Measurements from ENCODE around the gene COMT. TPM values are rescaled to one million over a fixed set of nuclear protein-coding genes. Genes with fewer than 3 reads are reported as not detected.

The COMT gene
- total RNA-seq, 2 experiments from 2014 or later, result 11.3 to 11.4 TPM

DNA sequence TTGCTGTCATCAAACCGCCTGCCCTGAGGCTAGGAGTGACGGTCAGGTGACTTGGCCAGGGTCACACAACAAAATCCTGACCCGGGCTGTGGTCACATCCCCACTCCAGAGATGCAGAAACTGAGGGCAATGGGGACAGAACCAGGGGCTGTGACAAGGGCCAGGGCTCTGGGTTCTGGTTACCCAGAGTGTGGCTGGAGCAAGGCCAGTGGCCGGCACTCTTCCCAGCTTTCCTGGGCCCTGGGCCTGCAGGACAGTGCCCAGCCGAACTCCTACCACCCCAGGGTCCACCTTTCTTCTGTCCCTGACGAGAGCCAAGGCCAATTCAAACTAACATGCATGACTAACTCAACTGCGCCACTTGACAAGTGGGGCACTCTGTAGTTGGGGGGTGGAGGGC lies 39.2 kb downstream of the COMT start:
- H3K36me3 Mint-ChIP-seq (ENCODE audit: low read depth), result no peaks in the 10 kb centered on the region
- no peaks in the 10 kb centered on the region for H3K9me3 ChIP-seq (ENCODE audit: control insufficient read depth in 1 of 2, insufficient read depth in 1 of 2, low read length in 2 of 2)
- H3K27me3 Mint-ChIP-seq, result no peaks in the 10 kb centered on the region
- CTCF ChIA-PET, result no interaction called here
- no peak for ATAC-seq (ENCODE audit: poor library complexity)
- no peaks in the 10 kb centered on the region for H3K9me3 Mint-ChIP-seq
- H3K27ac Mint-ChIP-seq, result no peak overlapping the region
- H3K4me1 Mint-ChIP-seq (ENCODE audit: low read depth), result no peaks in the 10 kb centered on the region
- H3K4me3 ChIP-seq (ENCODE audit: low read length), result no peak overlapping the region
- no peak for TF ChIP-seq CTCF (IDR thresholded peaks at IDR 0.05)
- no peak overlapping the region for H3K27ac ChIP-seq (ENCODE audit: low read depth in 1 of 2, low read length in 2 of 2)
- H3K4me1 ChIP-seq (ENCODE audit: insufficient read depth, low read length), result no peaks in the 10 kb centered on the region
- no peak for DNase-seq
- POLR2A ChIA-PET, result no interaction called here
- H3K4me3 Mint-ChIP-seq, result no peak overlapping the region
- peaks cover 0 to 2% of the 10 kb centered on the region in 2 experiments for H3K27me3 ChIP-seq (ENCODE audit: control insufficient read depth in 1 of 2, insufficient read depth in 2 of 2, low read length in 2 of 2)
- no peaks in the 10 kb centered on the region for H3K36me3 ChIP-seq (ENCODE audit: insufficient read depth, low read length)
- intact Hi-C loops (cut with DNase I, micrococcal nuclease), result no loop called here

- H3K4me1 ChIP-seq (ENCODE audit: insufficient read depth, low read length), result peaks cover 5% of the 10 kb centered on the region
- POLR2A ChIA-PET, result interaction anchor here (0.5 kb wide), 1 partner anchor 69 kb away, joined by 3 read pairs; no protein-coding TSS in a partner anchor
- no peak overlapping the region for H3K4me3 Mint-ChIP-seq
- no peak overlapping the region for H3K27ac ChIP-seq (ENCODE audit: low read depth in 1 of 2, low read length in 2 of 2)
- intact Hi-C loops (cut with DNase I, micrococcal nuclease), result no loop called here
- TF ChIP-seq CTCF (IDR thresholded peaks at IDR 0.05), result no peak
- no peak for DNase-seq
- no peaks in the 10 kb centered on the region for H3K27me3 Mint-ChIP-seq
- H3K36me3 ChIP-seq (ENCODE audit: insufficient read depth, low read length), result no peaks in the 10 kb centered on the region
- H3K9me3 Mint-ChIP-seq, result no peaks in the 10 kb centered on the region
- H3K27ac Mint-ChIP-seq, result no peak overlapping the region
- peaks cover 0 to 2% of the 10 kb centered on the region in 2 experiments for H3K27me3 ChIP-seq (ENCODE audit: control insufficient read depth in 1 of 2, insufficient read depth in 2 of 2, low read length in 2 of 2)
- CTCF ChIA-PET, result no interaction called here
- H3K4me3 ChIP-seq (ENCODE audit: low read length), result no peak overlapping the region
- ATAC-seq (ENCODE audit: poor library complexity), result no peak
- no peaks in the 10 kb centered on the region for H3K4me1 Mint-ChIP-seq (ENCODE audit: low read depth)
- no peaks in the 10 kb centered on the region for H3K36me3 Mint-ChIP-seq (ENCODE audit: low read depth)
- no peaks in the 10 kb centered on the region for H3K9me3 ChIP-seq (ENCODE audit: control insufficient read depth in 1 of 2, insufficient read depth in 1 of 2, low read length in 2 of 2)
Observed at GRCh38 chr22:19981171-19981960, 39.8 kb downstream of the COMT start.

- H3K36me3 Mint-ChIP-seq (ENCODE audit: low read depth), result no peaks in the 10 kb centered on the region
Observed at GRCh38 chr22:19981961-19982920, 40.7 kb downstream of the COMT start.

More at GRCh38 chr22:19981961-19982920, 40.7 kb downstream of the COMT start:
- Histone ChIP-seq H3K27ac (ENCODE audit: low read depth in 1 of 2, low read length in 2 of 2) (no peak overlapping the region), H3K9me3 (ENCODE audit: control insufficient read depth in 1 of 2, insufficient read depth in 1 of 2, low read length in 2 of 2) (no peaks in the 10 kb centered on the region), H3K27me3 (ENCODE audit: control insufficient read depth in 1 of 2, insufficient read depth in 2 of 2, low read length in 2 of 2) (peaks cover 0 to 2% of the 10 kb centered on the region in 2 experiments), H3K4me3 (ENCODE audit: low read length) (no peak overlapping the region), H3K4me1 (ENCODE audit: insufficient read depth, low read length) (peaks cover 11% of the 10 kb centered on the region), H3K36me3 (ENCODE audit: insufficient read depth, low read length) (no peaks in the 10 kb centered on the region)
- DNase-seq (no peak), ATAC-seq (ENCODE audit: poor library complexity) (no peak)
- no peaks in the 10 kb centered on the region for H3K9me3 Mint-ChIP-seq
- no peak overlapping the region for H3K4me3 Mint-ChIP-seq
- no peaks in the 10 kb centered on the region for H3K4me1 Mint-ChIP-seq (ENCODE audit: low read depth)
- ChIA-PET POLR2A (interaction anchor here (0.5 kb wide), 1 partner anchor 68 kb away, joined by 3 read pairs; no protein-coding TSS in a partner anchor), CTCF (no interaction called here)
- no peak for TF ChIP-seq CTCF (IDR thresholded peaks at IDR 0.05)
- intact Hi-C loops (cut with DNase I, micrococcal nuclease), result no loop called here
- no peak overlapping the region for H3K27ac Mint-ChIP-seq
- no peaks in the 10 kb centered on the region for H3K27me3 Mint-ChIP-seq

All from CD4-positive, alpha-beta T cell (primary cell).